Epithelial cell of proximal tubule (primary cell): ENCODE measurements around the gene LDLRAD3. TPM values are rescaled to one million over a fixed set of nuclear protein-coding genes. Genes with fewer than 3 reads are reported as not detected.

Experiments used
- DNase-seq: peaks from one replicate; pipeline ENCODE4 v3.0.0-alpha.2; 2011; ENCODE audit warnings: low read depth
- H3K4me3 ChIP-seq: 2 replicates; pipeline ENCODE4 v1.5.1; 2011; ENCODE audit warnings: low read depth, mild to moderate bottlenecking, low read length
- total RNA-seq: library from RNA; depleted of rRNA; stranded (reverse); fragments of >200 nt; gene quantifications from 2 replicates; pipeline ENCODE4 v1.2.3, GENCODE V29; 2015
- TF ChIP-seq, protein P1 (sequence below): conservative IDR thresholded peaks from 2 replicates; pipeline ENCODE4 v1.5.1; 2012; ENCODE audit warnings: low read depth, mild to moderate bottlenecking, low read length

The LDLRAD3 gene
- total RNA-seq, 1 donor from 2014 or later = 8.2 TPM

DNA sequence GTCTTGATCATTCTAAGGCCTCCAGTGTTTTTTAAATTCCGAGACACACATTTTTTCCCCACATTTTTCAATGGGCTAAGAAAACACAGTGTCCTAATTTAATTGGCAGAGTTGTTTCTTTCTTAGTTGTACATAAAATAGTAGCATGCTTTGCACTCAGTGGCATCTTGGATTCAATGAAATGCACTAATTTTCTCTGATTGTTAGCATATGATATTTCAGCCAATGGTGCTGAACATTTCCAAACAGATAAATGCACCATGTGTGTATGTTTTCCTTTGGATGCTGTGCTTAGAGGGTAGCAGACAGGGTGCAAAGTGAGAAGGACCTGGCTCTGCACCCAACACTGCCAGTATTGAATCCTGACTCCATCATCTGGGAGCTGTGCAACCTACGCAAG, 103.5 kb downstream of the LDLRAD3 start:
- H3K4me3 ChIP-seq = no peak overlapping the region
- TF ChIP-seq, protein P1, sequence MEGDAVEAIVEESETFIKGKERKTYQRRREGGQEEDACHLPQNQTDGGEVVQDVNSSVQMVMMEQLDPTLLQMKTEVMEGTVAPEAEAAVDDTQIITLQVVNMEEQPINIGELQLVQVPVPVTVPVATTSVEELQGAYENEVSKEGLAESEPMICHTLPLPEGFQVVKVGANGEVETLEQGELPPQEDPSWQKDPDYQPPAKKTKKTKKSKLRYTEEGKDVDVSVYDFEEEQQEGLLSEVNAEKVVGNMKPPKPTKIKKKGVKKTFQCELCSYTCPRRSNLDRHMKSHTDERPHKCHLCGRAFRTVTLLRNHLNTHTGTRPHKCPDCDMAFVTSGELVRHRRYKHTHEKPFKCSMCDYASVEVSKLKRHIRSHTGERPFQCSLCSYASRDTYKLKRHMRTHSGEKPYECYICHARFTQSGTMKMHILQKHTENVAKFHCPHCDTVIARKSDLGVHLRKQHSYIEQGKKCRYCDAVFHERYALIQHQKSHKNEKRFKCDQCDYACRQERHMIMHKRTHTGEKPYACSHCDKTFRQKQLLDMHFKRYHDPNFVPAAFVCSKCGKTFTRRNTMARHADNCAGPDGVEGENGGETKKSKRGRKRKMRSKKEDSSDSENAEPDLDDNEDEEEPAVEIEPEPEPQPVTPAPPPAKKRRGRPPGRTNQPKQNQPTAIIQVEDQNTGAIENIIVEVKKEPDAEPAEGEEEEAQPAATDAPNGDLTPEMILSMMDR = no peak
- no peak for DNase-seq

DNA sequence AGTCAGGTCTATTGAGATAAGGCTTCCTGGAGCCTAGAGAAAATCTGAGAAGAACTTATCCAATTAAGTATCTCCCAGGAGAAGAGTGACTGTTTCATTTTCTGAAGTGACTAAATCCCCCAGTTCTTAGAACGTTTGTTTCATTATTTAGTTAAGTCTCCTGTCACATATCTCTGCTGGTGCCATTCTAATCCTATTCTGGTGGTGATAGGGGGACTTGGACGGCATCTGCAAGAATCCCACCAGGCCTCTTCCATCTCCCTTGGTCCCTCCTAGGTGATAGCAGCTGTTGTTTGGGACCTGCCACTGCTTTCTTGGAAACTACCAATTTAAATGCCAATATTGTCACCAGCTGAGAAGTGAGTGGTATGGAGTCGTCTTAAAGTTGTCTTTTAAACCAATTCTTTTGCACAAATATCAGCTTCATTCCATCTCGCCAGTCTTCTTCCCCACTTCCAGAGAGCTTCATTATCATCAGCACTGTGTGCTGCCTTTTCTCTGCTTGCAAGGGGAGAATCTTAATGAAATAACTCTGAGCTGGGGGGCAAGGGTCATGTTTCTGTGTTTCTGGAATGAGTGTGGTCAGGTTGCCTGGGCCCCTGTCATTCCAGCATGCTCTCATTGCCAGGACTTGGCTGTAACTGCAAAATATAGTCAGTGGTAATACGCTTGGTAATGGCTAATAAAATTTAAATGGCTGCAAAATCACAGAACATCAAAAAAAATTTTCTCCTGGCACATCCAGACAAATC, 104.8 kb downstream of the LDLRAD3 start:
- no peak for DNase-seq
- no peak overlapping the region for H3K4me3 ChIP-seq
- TF ChIP-seq, protein P1 = no peak

DNA sequence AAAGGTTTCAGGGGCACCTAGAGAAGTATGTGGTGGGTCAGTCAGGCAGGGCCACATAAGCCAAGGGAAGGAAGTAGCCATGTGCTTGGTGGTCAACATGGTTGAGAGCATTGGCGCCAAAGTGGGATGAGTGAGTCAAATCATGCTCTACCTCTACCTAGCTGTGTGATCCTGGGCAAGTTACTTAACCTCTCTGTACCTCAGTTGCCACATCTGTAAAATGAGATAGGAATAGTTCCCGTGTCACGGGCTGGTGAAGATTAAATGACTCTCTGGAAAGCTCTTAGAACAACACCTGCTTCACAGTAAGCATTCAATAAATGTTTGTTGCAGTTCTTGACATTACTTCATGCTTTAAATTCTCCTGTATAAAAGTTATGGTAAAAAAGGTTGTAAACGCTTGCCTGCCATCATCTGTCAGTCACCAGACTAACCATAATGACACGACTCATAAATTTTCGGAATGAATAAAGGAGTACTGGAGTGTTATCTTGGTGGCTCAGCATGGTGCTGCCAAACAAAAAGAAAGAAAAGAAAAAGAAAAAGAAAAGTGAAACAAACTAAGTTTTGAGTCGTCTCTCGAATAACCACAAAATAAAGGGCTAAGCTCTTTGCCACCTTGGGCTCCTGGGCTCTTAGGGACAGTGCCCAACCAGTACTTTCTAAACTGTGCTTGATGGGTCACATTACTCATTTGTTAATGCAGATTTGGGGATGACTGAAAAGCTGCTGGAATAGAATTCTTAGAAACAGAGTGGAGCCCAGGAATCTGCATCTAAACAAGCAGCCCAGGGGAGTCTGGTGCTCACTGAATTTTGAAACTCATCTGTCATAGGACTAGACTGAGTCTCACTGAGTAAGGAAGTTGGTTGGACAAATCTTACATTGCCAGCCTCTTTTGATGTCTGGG, 107.6 kb downstream of the LDLRAD3 start:
- no peak for DNase-seq
- H3K4me3 ChIP-seq = no peak overlapping the region
- TF ChIP-seq, protein P1 = no peak

DNA sequence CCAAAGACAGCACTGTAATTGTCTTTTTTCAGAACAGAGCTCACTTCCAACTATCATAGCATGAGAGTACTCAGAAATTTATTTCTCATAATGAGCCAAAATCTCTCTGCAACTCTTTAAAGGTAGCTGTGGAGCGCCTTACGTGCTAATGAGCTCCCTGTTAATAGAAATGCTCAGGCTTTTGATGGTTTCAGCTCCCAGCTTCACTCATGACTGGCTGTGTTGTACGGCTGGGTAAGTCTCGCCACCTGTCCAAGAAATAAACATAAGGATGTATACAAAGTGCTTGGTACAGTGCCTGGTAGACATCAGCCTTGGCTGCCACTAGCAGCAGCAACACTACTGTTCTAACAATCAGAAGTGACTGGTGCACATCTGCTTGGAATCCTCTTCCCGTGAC, 109.4 kb downstream of the LDLRAD3 start:
- H3K4me3 ChIP-seq = no peak overlapping the region
- no peak for DNase-seq
- TF ChIP-seq, protein P1 = no peak

DNA sequence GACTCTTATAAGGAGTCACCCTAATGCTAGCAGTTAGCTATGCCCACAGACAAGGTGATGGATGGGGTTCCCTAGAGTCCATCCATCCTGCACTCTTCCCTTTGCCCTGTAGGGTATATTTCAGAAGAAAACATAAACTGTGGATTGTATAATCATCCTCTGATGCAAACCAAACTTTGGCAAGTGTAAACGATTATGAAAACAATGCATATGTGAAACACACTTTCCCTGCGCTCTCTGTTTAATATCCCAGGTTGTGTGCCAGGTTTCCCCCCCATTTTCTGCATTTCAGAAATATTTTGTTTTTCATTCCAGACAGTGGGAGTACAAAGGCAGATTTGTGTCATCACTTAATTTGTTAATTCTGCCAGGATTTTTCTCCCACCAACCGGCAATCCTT, 110.0 kb downstream of the LDLRAD3 start:
- TF ChIP-seq, protein P1 = no peak
- H3K4me3 ChIP-seq = no peak overlapping the region
- no peak for DNase-seq

DNA sequence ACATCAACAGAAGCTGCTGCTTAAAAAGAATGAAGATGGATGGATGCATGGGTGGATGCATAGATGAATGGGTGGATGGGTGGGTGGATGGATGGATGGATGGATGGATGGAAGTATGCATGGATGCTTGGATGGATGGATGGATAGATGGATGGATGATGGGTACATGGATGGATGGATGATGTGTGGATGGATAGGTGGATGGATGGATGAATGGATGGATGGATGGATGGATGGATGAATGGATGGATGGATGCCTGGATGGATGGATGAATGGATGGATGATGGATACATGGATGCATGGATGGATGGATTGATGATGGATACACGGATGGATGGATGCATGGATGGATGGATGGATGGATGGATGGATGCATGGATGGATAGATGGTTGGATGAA, 110.8 kb downstream of the LDLRAD3 start:
- TF ChIP-seq, protein P1 = no peak
- H3K4me3 ChIP-seq = no peak overlapping the region
- no peak for DNase-seq
